CD4-positive, alpha-beta T cell (primary cell): ENCODE measurements around the gene OR2F2. TPM values are rescaled to one million over a fixed set of nuclear protein-coding genes. Genes with fewer than 3 reads are reported as not detected.

Experiments used
- ATAC-seq: fragments of 200-7000 bp; cut with Tn5 transposase; one replicate; pipeline ENCODE4 v1.10.0; 2022; ENCODE audit warnings: mild to moderate bottlenecking; ENCODE audit not compliant: poor library complexity
- CTCF ChIA-PET: fragments of 350-600 bp; sonication (Branson Sonifier 250); formaldehyde crosslinking; loops from one replicate; lab custom pipeline; 2021; ENCODE audit warnings: antibody characterized with exemption, inconsistent platforms; lab: Charles Lee
- POLR2A ChIA-PET: fragments of 350-600 bp; sonication (Branson Sonifier 250); formaldehyde crosslinking; loops from one replicate; lab custom pipeline; 2021; ENCODE audit warnings: antibody characterized with exemption, inconsistent platforms; lab: Charles Lee
- DNase-seq, 14 experiments: peaks; one replicate each; pipeline ENCODE4 v3.0.0-alpha.2; 2013 to 2020; ENCODE audit warnings: mixed read lengths in 2 of 14
- H3K27ac ChIP-seq, 2 donors: one replicate each; pipeline versions ENCODE4 v1.5.1 to v1.7.0; 2013; ENCODE audit warnings: low read length in 2 of 2, low read depth in 1 of 2, mild to moderate bottlenecking in 1 of 2
- H3K27me3 ChIP-seq, 2 experiments: 1 replicate in 1 of 2; 2 replicates in 1 of 2; pipeline versions ENCODE4 v1.6.1 to v1.7.0; 2013; ENCODE audit warnings: low read length in 2 of 2, control low read depth in 1 of 2, mild to moderate bottlenecking in 1 of 2, moderate library complexity in 1 of 2; ENCODE audit not compliant: insufficient read depth in 2 of 2, control insufficient read depth in 1 of 2
- H3K36me3 ChIP-seq: one replicate; pipeline ENCODE4 v1.6.1; 2013; ENCODE audit warnings: low read length, control low read depth; ENCODE audit not compliant: insufficient read depth
- H3K4me1 ChIP-seq: one replicate; pipeline ENCODE4 v1.6.1; 2013; ENCODE audit warnings: low read length, control low read depth; ENCODE audit not compliant: insufficient read depth
- H3K4me3 ChIP-seq: one replicate; pipeline ENCODE4 v1.5.1; 2013; ENCODE audit warnings: mild to moderate bottlenecking, low read length, moderate library complexity
- H3K9me3 ChIP-seq, 2 experiments: 1 replicate in 1 of 2; 2 replicates in 1 of 2; pipeline versions ENCODE4 v1.6.1 to v1.7.0; 2013; ENCODE audit warnings: low read length in 2 of 2, mild to moderate bottlenecking in 2 of 2, control low read depth in 1 of 2, moderate library complexity in 1 of 2; ENCODE audit not compliant: control insufficient read depth in 1 of 2, insufficient read depth in 1 of 2
- H3K27ac Mint-ChIP-seq: one replicate; pipeline ENCODE4 v1.8.0; 2020; ENCODE audit warnings: mixed read lengths
- H3K27me3 Mint-ChIP-seq: one replicate; pipeline ENCODE4 v1.8.0; 2021; ENCODE audit warnings: mixed read lengths
- H3K36me3 Mint-ChIP-seq: one replicate; pipeline ENCODE4 v1.8.0; 2021; ENCODE audit warnings: low read depth, mixed read lengths
- H3K4me1 Mint-ChIP-seq: one replicate; pipeline ENCODE4 v1.8.0; 2021; ENCODE audit warnings: low read depth, mixed read lengths
- H3K4me3 Mint-ChIP-seq: one replicate; pipeline ENCODE4 v1.8.0; 2020; ENCODE audit warnings: mild to moderate bottlenecking, mixed read lengths
- H3K9me3 Mint-ChIP-seq: one replicate; pipeline ENCODE4 v1.8.0; 2020; ENCODE audit warnings: mixed read lengths
- intact Hi-C, 2 experiments: fragments of 100-400 bp; cut with DNase I in 1 of 2; cut with micrococcal nuclease in 1 of 2; formaldehyde crosslinking; loops; one replicate each; pipeline versions ENCODE4 v1.15.1 to v1.9.0; 2023 to 2025; cut with DNase I, micrococcal nuclease
- total RNA-seq, 174 experiments: library from RNA in 2 of 174; stranded (reverse) in 2 of 174; gene quantifications; one replicate each; pipeline ENCODE4 v1.2.3 and lab custom pipeline; 2021 to 2026
- TF ChIP-seq, protein P1 (sequence below): fragments of 200-600 bp; IDR thresholded peaks from one replicate; pipeline ENCODE4 v1.8.0; 2022; ENCODE audit warnings: antibody characterized with exemption, mild to moderate bottlenecking

The OR2F2 gene
- total RNA-seq, 2 experiments from 2014 or later, result not detected

DNA sequence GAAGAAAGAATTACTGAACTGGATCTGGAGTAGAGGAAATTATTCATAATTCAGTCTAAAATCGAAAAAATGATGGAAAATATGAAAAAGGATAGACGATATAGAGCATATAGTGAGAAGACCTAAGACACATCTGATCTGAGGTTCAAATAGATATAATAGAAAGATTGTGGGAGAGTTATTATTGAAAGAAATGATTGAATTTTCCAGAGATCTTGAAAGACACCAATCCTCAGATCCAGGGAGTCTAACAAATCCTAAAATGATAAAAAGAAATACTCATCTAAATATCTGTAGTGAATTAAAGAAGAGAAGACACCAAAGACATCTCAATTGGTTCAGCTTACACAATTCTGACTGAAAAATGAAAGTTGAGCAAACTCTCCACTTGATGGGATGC, 46.0 kb upstream of the OR2F2 start:
- intact Hi-C loops, result no loop called here
- DNase-seq (no peak), ATAC-seq (no peak)
- Histone ChIP-seq H3K4me3 (no peak overlapping the region), H3K36me3 (no peaks in the 10 kb centered on the region), H3K4me1 (peaks cover 9% of the 10 kb centered on the region), H3K9me3 (peaks cover 0 to 11% of the 10 kb centered on the region in 2 experiments), H3K27me3 (peaks cover 26 to 35% of the 10 kb centered on the region in 2 experiments), H3K27ac (no peak overlapping the region)
- ChIA-PET CTCF (no interaction called here), POLR2A (no interaction called here)
- TF ChIP-seq, protein P1, sequence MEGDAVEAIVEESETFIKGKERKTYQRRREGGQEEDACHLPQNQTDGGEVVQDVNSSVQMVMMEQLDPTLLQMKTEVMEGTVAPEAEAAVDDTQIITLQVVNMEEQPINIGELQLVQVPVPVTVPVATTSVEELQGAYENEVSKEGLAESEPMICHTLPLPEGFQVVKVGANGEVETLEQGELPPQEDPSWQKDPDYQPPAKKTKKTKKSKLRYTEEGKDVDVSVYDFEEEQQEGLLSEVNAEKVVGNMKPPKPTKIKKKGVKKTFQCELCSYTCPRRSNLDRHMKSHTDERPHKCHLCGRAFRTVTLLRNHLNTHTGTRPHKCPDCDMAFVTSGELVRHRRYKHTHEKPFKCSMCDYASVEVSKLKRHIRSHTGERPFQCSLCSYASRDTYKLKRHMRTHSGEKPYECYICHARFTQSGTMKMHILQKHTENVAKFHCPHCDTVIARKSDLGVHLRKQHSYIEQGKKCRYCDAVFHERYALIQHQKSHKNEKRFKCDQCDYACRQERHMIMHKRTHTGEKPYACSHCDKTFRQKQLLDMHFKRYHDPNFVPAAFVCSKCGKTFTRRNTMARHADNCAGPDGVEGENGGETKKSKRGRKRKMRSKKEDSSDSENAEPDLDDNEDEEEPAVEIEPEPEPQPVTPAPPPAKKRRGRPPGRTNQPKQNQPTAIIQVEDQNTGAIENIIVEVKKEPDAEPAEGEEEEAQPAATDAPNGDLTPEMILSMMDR, result no peak
- peaks cover 28% of the 10 kb centered on the region for H3K4me1 Mint-ChIP-seq
- no peak overlapping the region for H3K4me3 Mint-ChIP-seq
- H3K27me3 Mint-ChIP-seq, result peaks cover 59% of the 10 kb centered on the region
- peaks cover 8% of the 10 kb centered on the region for H3K9me3 Mint-ChIP-seq
- peaks cover 36% of the 10 kb centered on the region for H3K36me3 Mint-ChIP-seq
- no peak overlapping the region for H3K27ac Mint-ChIP-seq

DNA sequence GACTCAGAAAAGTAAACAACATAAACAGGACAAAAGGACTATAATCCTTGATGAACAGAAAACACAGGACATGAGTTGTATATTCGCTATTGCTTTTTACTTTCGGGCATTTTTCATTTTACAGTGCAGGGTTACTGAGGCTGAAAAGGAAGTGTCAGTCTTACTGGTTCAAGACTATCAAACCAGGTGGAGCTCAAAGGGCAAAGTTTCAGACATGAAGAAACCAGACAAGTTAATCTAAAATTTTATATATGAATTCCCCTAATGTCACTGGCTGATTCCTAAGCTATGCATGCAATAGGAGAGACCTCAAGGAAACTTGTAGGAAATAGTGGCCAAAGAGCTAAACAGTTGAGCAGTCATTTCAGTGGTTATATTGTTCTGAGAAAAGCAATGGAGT, 44.5 kb upstream of the OR2F2 start:
- ChIA-PET POLR2A (no interaction called here), CTCF (interaction anchor here (1.0 kb wide), 1 partner anchor 11 kb away, joined by 4 read pairs; the partner anchor contains the start of gene TCAF1)
- H3K4me3 ChIP-seq, result no peak overlapping the region
- peaks cover 2% of the 10 kb centered on the region for H3K4me1 ChIP-seq
- peaks cover 13 to 21% of the 10 kb centered on the region in 2 experiments for H3K27me3 ChIP-seq
- Mint-ChIP-seq H3K4me3 (no peak overlapping the region), H3K27ac (no peak overlapping the region), H3K4me1 (peaks cover 13% of the 10 kb centered on the region), H3K9me3 (peaks cover 8% of the 10 kb centered on the region), H3K36me3 (peaks cover 36% of the 10 kb centered on the region), H3K27me3 (peaks cover 44% of the 10 kb centered on the region)
- DNase-seq (no peak), ATAC-seq (no peak)
- no peak overlapping the region for H3K27ac ChIP-seq
- TF ChIP-seq, protein P1, result no peak
- intact Hi-C loops, result no loop called here
- H3K9me3 ChIP-seq, result peaks cover 0 to 5% of the 10 kb centered on the region in 2 experiments
- no peaks in the 10 kb centered on the region for H3K36me3 ChIP-seq

DNA sequence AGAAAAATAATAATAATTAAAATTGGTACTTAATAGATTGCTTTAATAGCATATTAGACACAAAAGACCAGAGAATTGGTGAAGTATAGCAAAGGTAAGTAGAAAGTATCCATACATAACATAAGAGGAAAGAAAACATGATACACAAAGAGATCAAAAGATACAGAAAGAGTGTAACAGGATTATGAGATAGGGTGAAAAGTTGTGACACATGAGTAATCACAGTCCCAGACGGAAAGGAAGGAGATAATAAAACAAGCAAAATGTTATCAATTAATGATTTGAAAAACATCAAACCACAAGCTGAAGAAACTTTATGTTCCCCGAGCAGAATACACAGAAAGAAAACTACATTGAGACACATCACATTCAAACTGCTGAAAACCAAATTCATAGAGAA, 43.6 kb upstream of the OR2F2 start:
- Mint-ChIP-seq H3K4me1 (peaks cover 8% of the 10 kb centered on the region), H3K36me3 (peaks cover 36% of the 10 kb centered on the region), H3K27me3 (peaks cover 35% of the 10 kb centered on the region), H3K9me3 (peaks cover 8% of the 10 kb centered on the region), H3K4me3 (no peak overlapping the region), H3K27ac (no peak overlapping the region)
- DNase-seq (no peak), ATAC-seq (no peak)
- Histone ChIP-seq H3K4me3 (no peak overlapping the region), H3K27me3 (peaks cover 5 to 14% of the 10 kb centered on the region in 2 experiments), H3K27ac (no peak overlapping the region), H3K4me1 (no peaks in the 10 kb centered on the region), H3K36me3 (no peaks in the 10 kb centered on the region), H3K9me3 (peaks cover 0 to 5% of the 10 kb centered on the region in 2 experiments)
- POLR2A ChIA-PET, result no interaction called here
- TF ChIP-seq, protein P1, result no peak
- intact Hi-C loops, result no loop called here
- CTCF ChIA-PET, result interaction anchor here (2.8 kb wide), 1 partner anchor 10 kb away, joined by 12 read pairs; the partner anchor contains the start of gene TCAF1
